C4-2B (cell line): ENCODE results near the gene F7.

Source experiments
- H3K27ac ChIP-seq: fragments of 450-650 bp; 2 replicates; pipeline ENCODE4 v1.5.1; 2017
- CTCF ChIP-seq: fragments of 450-650 bp; conservative IDR thresholded peaks from 2 replicates; pipeline ENCODE4 v1.5.1; 2017; ENCODE audit warnings: mild to moderate bottlenecking
- ZFX ChIP-seq: fragments of 450-650 bp; IDR thresholded peaks from 2 replicates; pipeline ENCODE4 v1.6.1; 2017

Gene F7

GRCh38 chr13:113084094-113084942 lies 21.3 kb upstream of the F7 start:
- TF ChIP-seq ZFX = no peak
- no peak for TF ChIP-seq CTCF
- H3K27ac ChIP-seq = 0 out of 2 replicates have a peak overlapping the region, but pooled peaks have one; percentile 27

GRCh38 chr13:113084943-113085540 lies 20.5 kb upstream of the F7 start:
- H3K27ac ChIP-seq = no peak overlapping the region
- TF ChIP-seq ZFX = no peak
- no peak for TF ChIP-seq CTCF

DNA sequence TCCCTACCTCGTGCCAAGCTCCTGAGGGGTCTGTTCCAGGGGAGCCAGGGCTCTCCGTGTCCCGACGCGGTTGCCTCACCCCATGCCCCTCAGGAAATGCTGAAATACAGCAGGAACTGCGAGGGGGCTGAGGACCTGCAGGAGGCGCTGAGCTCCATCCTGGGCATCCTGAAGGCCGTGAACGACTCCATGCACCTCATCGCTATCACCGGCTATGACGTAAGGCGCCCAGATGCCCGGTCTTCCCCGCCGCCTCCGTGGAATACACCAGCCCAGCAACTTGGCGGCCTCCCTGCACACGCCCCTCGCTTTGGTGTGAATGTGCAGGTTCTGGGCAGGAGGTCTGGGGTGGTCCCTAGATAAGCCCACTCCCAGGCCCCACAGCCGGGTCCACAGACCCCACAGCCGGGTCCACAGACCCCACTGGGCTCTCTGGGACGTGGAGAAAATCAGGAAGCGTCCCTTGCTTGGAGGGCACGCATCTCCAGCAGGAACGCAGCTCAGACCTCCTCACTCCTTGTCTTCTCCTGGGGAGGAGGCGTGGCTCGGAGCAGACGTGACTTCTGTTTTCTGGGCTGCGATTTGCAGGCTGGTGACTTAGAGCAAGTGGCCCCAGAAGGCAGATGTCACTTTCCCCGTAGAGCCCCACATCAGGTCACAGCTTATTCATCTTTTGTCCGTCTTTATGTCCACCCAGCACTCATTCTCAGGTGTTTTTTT lies 19.4 kb upstream of the F7 start:
- TF ChIP-seq CTCF = no peak
- TF ChIP-seq ZFX = no peak
- H3K27ac ChIP-seq = no peak overlapping the region

- H3K27ac ChIP-seq = no peak overlapping the region
- TF ChIP-seq ZFX (no peak), CTCF (no peak)
Observed at GRCh38 chr13:113086991-113087922, 18.3 kb upstream of the F7 start.

DNA sequence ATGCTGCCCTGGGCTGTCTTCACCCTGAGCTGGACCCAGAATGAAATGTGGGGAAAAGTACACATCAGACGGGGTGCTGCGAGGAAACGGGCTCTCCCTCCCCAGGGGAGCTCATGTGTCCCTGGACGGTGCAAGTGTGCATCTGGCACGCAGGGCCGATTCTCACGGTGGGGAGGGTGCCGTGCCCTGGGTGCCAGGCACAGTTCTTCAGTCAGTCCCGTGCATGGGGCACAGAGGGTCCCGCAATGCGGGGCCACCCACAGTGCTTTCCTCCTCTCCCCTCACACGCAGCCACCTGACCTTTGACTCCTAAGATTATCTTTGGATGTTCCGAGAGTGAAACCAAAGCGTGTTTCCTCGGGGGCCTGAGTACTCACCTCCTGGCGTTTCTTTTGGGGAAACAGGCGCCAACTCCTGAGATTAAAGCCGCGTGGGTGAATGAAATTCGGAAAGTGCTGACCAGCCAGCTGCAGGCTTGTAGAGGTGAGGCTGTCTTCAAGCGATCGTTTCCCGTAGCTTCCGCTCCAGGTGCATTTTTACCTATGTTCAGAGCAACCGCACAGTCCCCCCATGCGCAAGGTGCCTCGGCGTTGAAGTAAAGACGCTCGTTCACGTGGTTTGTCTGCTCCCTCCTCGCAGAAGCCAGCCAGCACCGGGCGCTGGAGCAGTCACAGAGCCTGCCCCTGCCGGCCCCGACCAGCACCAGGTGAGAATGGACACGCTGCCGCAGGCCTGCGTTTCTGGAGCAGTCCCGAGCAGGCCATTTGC lies 17.5 kb upstream of the F7 start:
- no peak overlapping the region for H3K27ac ChIP-seq
- no peak for TF ChIP-seq ZFX
- no peak for TF ChIP-seq CTCF

- no peak overlapping the region for H3K27ac ChIP-seq
- TF ChIP-seq CTCF (no peak), ZFX (no peak)
Observed at GRCh38 chr13:113088691-113089020, 16.9 kb upstream of the F7 start.
